Hepatocyte (in vitro differentiated cells): ENCODE results near the gene IRX2.

Experiments used
- EZH2 ChIP-seq: fragments of 200-600 bp; sonication (generic); IDR thresholded peaks from 2 replicates; pipeline ENCODE4 v1.6.1; 2016; ENCODE audit warnings: antibody characterized with exemption, mild to moderate bottlenecking, borderline replicate concordance
- EZH2phosphoT487 ChIP-seq: fragments of 200-600 bp; sonication (generic); IDR thresholded peaks from one replicate; pipeline ENCODE4 v1.6.1; 2018; ENCODE audit warnings: antibody characterized with exemption, mild to moderate bottlenecking, low read depth, moderate library complexity; ENCODE audit not compliant: unreplicated experiment, severe bottlenecking
- TF ChIP-seq, protein P1 (sequence below): fragments of 200-600 bp; sonication (generic); IDR thresholded peaks from 2 replicates; pipeline ENCODE4 v1.5.1; 2016; ENCODE audit warnings: antibody characterized with exemption, mild to moderate bottlenecking; ENCODE audit not compliant: poor library complexity

DNA sequence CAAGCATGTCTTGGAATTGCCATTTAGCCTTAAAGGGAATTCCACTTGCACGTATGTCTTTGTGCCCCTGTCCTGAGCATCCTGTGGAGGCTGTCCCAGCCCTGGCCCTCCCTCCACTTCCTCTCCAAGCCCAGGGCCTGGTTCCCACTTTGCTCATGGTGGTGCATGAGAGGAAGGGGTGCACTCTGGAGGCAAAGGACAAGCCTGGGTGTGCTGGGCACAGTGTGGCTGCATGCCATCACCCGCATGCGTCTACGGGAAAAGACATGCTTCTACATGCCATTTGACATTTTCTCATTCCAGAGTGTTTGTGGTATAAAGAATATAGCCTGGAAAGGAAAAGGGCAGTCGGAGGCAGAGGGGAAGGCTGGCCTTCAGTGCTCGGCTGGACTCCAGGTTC is 7.2 kb upstream of the IRX2 start:
- TF ChIP-seq, protein P1, sequence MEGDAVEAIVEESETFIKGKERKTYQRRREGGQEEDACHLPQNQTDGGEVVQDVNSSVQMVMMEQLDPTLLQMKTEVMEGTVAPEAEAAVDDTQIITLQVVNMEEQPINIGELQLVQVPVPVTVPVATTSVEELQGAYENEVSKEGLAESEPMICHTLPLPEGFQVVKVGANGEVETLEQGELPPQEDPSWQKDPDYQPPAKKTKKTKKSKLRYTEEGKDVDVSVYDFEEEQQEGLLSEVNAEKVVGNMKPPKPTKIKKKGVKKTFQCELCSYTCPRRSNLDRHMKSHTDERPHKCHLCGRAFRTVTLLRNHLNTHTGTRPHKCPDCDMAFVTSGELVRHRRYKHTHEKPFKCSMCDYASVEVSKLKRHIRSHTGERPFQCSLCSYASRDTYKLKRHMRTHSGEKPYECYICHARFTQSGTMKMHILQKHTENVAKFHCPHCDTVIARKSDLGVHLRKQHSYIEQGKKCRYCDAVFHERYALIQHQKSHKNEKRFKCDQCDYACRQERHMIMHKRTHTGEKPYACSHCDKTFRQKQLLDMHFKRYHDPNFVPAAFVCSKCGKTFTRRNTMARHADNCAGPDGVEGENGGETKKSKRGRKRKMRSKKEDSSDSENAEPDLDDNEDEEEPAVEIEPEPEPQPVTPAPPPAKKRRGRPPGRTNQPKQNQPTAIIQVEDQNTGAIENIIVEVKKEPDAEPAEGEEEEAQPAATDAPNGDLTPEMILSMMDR: no peak
- TF ChIP-seq EZH2 (no peak), EZH2phosphoT487 (no peak)
